HG02852 (cell line): Measurements from ENCODE around the gene SATB1.
"Not testable (repeated sequence)": the region's sequence is repeated elsewhere in the genome, so short reads cannot be mapped to it uniquely, and the experiment has no call there.

ENCODE experiments used
- ATAC-seq: cut with Tn5 transposase; IDR thresholded peaks from one replicate; pipeline ENCODE4 v1.9.1; 2021; ENCODE audit warnings: mild to moderate bottlenecking, moderate library complexity; ENCODE audit not compliant: unreplicated experiment

Gene SATB1

DNA sequence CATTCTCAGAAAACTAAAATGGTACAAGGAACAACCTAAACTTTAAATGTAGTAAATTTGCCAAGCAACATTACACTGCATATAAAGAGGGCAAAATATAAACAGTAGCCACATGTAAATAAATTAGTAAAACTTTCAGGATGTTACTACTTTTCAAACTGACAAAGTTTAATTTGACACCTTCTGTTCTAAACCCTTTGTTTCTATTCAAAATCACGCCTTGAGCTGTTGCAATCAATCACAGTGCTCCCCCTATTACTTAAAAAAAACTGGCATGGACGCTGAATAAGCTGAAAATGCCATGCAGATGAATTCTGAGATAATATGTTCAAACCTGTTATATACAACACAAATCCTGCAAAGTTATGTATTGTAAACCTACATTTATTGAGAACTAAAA is 69.3 kb downstream of the SATB1 start:
- no peak for ATAC-seq

GRCh38 chr3:18354701-18355100 is 70.4 kb downstream of the SATB1 start:
- ATAC-seq, result no peak

DNA sequence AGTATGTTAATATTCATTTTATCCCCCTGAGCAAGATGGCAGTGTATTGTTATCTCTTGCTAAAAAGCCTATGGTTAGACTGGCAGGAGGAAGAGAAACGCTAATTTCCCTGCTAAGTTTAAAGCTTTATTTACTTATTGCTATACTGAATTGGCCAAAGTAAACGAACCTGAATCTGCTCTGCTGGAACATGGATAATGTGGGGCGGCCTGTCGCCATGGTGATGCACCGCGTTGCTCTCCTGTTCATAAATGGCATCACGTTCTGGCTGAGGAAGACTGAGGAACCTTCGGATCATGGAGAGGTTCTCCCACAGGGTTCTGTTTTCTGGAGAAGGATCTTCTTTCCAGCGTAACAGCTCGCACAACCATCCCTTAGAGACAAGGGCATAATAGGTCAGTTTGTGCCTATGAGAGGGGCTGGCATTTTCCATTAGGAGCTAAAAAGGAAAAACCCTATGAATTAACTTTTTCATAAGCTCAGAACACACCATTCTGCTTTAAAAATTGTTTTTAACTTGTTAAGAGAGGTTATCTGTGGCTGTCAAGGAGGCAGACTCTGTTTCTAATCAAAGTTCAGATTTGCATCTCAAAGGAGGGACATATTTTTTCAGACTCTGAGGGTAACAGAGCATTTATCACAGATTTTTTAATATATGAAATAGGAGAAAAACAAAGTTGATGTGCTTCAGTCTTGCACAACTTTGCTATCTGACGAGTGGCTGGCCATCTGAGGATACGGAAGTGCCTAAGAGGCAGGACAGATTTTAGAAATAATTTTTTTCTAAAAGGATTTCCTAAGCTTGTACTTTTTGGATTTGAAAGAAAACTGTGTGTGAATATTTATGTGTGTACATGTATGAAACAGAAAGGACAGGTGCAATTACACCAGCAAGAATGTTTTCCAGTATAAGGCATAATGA is 73.1 kb downstream of the SATB1 start:
- no peak for ATAC-seq

DNA sequence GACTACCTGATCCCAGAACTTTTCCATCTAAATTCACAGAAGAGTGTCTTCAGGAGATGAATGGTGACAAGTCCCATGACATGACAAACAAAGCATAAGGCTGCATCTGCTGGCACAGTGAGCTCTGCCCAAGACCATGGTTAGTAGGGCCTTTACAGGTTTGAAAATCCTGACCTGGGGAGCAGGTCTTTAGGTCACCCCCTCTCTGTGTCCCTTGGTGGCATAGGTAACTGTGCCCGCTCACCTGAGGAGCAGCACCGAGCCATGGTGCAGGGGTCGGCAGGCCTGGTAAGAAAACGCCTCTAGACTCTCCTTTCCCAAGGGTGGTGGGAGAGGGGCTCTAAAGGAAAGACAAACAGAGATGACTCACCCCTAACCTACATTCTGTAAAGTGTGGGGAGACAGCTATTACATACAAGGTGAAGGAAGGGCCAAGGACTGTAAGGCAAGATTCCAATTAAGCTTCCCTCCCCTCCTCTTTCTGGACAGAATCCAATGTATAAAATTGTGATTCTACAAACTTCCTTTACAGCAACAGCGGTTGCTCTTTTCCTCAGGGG is 74.0 kb downstream of the SATB1 start:
- no peak for ATAC-seq

DNA sequence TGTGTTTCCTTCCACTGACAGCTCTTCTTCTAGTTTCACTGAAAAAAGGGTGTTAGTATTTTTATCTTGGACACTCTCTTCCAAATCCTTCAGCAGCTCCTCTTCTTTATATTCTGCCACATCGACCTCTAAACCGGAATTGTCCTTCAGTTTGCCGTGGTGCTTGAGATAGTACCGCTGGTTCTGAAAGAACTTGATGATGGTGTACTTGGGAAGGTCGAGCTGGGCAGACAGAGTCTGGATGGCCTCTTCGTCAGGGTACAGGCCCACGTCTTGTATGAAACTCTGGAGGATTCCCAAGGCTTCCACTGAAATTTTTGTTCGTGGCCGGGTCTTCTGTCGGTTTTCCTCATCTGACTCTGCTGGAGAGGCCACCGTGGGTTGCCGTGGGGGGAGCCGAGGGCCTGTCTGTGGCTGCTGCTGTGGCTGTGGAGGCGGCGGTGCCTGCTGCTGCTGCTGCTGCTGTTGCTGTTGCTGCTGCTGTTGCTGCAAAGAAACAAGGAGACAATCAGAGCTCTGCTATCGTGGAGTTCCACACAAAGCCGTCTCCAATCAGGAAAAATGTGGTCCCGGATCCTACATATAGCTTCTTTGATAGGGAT is 75.8 kb downstream of the SATB1 start:
- ATAC-seq, result no peak

- no peak for ATAC-seq
Measured at GRCh38 chr3:18346097-18346496, 79.0 kb downstream of the SATB1 start.

DNA sequence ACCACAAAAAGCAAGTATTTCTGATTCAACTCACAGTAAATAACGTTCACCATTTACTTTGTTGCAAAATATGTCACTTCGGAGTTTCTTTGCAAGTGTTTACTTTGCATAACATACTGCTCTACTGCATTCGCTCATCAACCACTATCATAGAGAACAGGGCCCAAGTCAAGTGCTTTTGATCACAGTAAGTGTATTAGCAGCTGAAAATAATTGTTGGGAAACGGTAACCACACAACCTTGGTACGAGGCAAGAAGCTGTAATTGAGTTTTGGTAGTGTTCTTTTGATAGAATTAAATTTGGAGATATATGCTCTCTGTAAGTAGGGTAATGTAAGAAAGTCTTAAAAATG is 80.1 kb downstream of the SATB1 start:
- ATAC-seq, result no peak

DNA sequence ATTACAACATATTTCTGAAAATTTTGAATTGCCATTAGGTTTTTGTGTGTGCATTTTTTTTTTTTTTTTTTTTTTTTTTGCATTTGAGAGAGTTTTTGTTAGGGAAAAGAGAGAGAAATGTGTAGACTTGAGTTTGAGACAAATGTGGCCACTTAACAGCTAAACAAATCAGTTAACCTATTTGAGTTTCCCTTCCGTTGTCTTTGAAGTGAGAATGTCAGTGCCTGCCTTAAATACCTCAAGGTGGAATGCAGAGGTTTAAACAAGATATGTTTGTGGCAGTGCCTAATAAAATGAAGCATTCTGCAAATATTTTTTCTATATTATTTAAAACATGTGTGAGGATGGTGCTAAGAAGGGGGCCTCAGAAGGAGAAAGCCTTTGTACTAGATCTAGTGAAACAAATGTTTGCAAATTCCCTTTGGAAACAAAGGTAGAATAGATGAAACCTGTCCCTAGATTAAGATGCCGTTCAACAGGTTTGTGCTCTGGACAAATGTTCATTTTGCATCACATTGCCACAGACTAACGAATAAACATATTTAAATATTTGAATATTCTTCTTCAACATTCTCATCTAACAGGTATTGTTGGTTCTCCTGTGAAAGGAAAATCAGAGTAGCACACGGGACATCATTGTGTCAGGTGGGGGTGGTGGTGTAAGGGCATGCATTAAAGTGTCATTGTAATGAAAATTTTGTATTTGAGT is 80.7 kb downstream of the SATB1 start:
- no peak for ATAC-seq

GRCh38 chr3:18343809-18344208 is 81.3 kb downstream of the SATB1 start:
- no peak for ATAC-seq

DNA sequence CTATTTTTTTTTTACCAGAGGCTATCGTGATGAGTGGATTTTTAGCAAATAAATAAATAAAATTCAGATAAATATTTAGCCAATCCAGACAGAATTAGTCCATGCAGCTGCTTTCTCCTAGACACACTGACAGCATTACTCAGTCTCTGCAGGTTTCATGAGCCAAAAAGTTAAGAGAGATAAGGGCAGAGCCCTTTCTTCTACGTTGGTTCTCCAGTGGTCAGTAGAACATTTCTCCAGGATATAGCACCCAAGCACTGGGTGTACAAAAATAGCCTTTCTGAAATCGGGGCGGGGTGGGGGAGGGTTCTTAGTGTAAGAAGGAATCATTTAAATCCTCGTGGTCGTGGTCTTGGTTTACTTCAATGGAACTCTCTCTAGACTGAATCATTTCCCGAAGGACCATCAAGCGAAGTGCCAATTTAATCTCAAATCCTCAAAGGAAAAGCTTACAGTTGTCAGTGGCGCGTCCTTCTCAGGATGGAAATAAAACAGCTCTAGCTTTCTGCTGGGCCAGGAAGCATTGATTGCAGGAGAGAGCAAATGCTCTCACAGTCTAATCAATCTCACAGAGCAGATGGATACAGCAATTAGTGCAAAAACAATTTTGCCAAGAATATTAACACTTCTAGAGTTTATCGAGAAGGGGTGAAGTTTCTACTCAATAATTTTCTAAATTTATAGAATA is 86.2 kb downstream of the SATB1 start:
- no peak for ATAC-seq

DNA sequence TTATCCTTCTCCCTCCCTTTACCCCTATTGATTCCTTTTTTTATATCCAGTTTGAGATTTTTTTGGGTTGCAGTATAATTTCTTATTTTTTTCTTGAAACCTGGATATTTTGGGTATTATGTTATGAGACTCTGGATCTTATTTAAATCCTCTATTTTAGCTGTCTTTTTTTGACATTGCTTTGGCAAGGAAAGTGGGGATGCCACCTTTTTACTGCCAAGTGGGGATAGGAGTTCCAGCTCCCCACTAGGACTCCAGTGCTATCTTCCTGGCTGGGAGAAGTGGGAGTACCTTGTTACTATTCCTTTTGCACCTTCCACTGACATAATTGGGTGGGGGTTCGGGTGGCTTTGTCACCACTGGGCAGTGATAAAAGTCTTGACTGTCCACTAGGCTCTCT is 87.9 kb downstream of the SATB1 start:
- ATAC-seq, result no peak

DNA sequence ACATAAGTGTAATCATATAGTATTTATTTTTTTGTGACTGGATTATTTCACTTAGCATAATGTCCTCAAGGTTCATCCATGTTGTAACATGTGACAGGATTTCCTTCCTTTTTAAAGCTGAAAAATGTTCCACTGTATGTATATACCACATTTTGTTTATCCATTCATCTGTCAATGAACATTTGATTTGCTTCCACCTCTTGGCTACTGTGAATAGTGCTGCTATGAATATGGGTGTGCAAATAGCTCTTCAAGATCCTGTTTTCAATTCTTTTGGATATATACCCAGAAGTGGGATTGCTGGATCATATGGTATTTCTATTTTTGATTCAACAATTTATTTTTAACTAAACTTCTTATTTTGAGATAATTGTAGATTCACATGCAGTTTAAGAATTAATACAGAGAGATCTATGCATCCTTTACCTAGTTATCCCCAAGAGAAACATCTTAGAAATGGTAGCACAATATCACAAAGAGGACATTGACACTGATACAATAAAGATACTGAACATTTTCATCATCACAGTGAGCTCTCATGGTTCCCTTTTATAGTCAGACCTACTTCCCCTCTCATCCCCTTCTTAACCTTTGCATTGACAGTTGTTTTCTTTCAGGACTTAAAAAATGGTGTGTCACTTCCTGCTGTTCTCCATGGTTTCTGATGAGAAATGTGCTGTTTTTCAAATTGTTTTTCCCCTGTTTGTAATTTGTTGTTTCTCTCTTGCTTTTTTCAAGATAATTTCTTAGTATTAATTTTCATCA is 90.1 kb downstream of the SATB1 start:
- no peak for ATAC-seq

- not testable (repeated sequence) for ATAC-seq
Measured at GRCh38 chr3:18330772-18331441, 94.2 kb downstream of the SATB1 start.

DNA sequence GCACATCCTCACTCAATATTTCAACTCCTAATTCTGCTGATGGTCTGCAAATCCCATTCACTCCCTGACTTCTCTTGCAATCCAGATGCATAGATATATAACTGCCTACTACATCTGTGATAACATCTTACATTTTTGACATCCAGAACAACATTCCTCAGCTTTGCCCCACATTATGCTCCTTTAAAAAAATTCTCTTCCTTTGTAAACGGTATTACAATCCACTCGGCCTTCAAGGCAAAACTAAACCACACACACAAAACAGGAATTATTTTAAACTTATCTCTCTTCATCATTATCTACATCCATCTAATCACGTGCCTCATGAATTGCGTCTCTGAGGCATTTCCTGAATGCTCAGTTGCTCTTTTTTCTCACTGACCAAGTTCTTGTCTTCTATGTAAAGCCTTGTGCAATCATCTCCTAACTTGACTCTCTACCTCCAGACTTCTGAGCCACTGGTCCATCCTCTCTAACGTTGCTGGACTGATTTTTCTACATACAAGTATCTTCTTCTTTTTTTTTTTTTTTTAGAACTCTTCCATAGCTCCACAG is 117.0 kb downstream of the SATB1 start:
- ATAC-seq, result no peak

DNA sequence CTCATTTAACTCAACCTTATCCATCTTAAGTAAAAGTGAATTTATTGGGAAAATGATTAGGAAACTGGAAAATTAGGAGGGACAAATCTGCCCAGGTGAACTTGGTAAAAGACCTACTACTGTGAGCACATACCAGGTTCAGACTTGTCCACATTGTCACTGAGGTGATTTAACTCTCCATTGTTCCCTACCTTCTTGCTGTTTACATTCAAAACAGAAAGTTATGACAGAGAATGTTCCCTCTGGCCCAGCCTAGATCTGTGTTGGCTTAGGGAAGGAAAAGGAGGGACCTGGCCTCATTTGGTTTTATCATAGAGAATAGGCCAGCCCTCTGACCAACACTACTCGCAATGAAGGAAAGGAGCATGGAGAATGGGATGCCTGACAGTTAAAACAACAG is 117.6 kb downstream of the SATB1 start:
- ATAC-seq, result no peak

DNA sequence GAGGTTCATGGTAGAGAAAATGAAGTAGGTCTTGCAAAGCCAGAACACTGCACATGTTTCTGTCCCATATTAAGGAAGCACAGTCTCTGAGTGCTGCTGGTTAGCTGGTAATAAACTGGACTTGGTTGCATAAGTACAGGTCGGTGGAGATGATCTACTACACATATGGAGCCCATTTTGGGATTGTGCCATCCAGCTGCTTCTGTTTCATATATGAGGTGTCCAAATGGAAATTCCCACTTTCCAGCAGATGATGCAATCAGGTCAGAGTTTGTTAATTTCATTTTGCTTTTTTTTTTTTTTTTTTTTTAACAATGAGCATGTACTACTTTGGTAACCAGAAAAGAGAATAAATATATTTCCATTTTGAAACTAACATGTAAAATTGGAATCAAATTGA is 122.6 kb downstream of the SATB1 start:
- ATAC-seq, result no peak

DNA sequence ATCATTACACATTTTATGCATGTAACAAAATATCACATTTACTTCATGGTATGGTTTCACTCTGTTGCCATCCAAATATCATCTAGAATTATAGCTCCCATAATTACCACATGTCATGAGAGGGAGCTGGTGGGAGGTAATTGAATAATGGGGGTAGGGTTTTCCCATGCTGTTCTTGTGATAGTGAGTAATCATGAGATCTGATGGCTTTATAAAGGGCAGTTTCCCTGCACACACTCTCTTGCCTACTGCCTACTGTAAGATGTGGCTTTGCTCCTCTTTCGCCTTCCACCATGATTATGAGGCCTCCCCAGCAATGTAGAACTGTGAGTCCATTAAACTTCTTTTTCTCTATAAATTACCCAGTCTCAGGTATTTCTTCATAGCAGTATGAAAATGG is 123.4 kb downstream of the SATB1 start:
- no peak for ATAC-seq

GRCh38 chr3:18300916-18301315 is 124.2 kb downstream of the SATB1 start:
- no peak for ATAC-seq

- no peak for ATAC-seq
Measured at GRCh38 chr3:18297126-18297525, 128.0 kb downstream of the SATB1 start.
